ENCODE results near the gene CARD14.

The CARD14 gene

GRCh38 chr17:80212962-80213642, 43.3 kb downstream of the CARD14 start:
- DNase-seq: no peak

- DNase-seq: no peak
Observed at GRCh38 chr17:80213643-80213975, 43.8 kb downstream of the CARD14 start.

GRCh38 chr17:80214012-80214877, 44.4 kb downstream of the CARD14 start:
- DNase-seq: no peak

- DNase-seq: no peak
Observed at GRCh38 chr17:80214878-80215210, 45.0 kb downstream of the CARD14 start.

- DNase-seq: no peak
Observed at GRCh38 chr17:80216473-80217456, 46.9 kb downstream of the CARD14 start.

GRCh38 chr17:80217703-80218362, 48.0 kb downstream of the CARD14 start:
- DNase-seq: no peak

- no peak for DNase-seq
Observed at GRCh38 chr17:80218391-80218790, 48.6 kb downstream of the CARD14 start.

- peak; percentile 75 for DNase-seq
Observed at GRCh38 chr17:80219013-80219762, 49.4 kb downstream of the CARD14 start.

- DNase-seq: no peak
Observed at GRCh38 chr17:80219763-80220053, 49.9 kb downstream of the CARD14 start.

- peak; percentile 86 for DNase-seq
Observed at GRCh38 chr17:80220054-80220735, 50.4 kb downstream of the CARD14 start, which contains the start of the genes SGSH and SLC26A11. SGSH (minus strand) TSS chr17:80220333; CDS start chr17:80220313, 20 bp downstream. SLC26A11 (plus strand) TSS chr17:80220427; CDS start chr17:80221561, 1,134 bp downstream.

- peak; percentile 45 for DNase-seq
Observed at GRCh38 chr17:80220736-80221215, 50.9 kb downstream of the CARD14 start.

- no peak for DNase-seq
Observed at GRCh38 chr17:80221351-80222105, 51.7 kb downstream of the CARD14 start.

- no peak for DNase-seq
Observed at GRCh38 chr17:80222376-80223141, 52.7 kb downstream of the CARD14 start.

- no peak for DNase-seq
Observed at GRCh38 chr17:80223142-80223815, 53.4 kb downstream of the CARD14 start.

- DNase-seq: no peak
Observed at GRCh38 chr17:80223838-80224497, 54.1 kb downstream of the CARD14 start.

GRCh38 chr17:80224683-80225082, 54.9 kb downstream of the CARD14 start:
- no peak for DNase-seq

GRCh38 chr17:80225230-80225629, 55.4 kb downstream of the CARD14 start:
- DNase-seq: no peak

- no peak for DNase-seq
Observed at GRCh38 chr17:80227156-80227555, 57.3 kb downstream of the CARD14 start.

All from NCI-H82 (cell line).